Prostate gland (tissue), 2 donors: ENCODE measurements around the gene SIRT5. TPM values are rescaled to one million over a fixed set of nuclear protein-coding genes. Genes with fewer than 3 reads are reported as not detected.

Source experiments
- DNase-seq: peaks from one replicate; pipeline ENCODE4 v3.0.0-alpha.2; 2019; ENCODE audit warnings: low spot score
- H3K27ac ChIP-seq, 2 donors: fragments of 200-600 bp; sonication (generic); 2 replicates each; pipeline ENCODE4 v1.5.1; 2017 to 2019
- H3K27me3 ChIP-seq: fragments of 200-600 bp; sonication (generic); replicated peaks from 2 replicates; pipeline ENCODE4 v1.5.1; 2019; ENCODE audit not compliant: insufficient read depth
- H3K36me3 ChIP-seq, 2 donors: fragments of 200-600 bp; sonication (generic); 1 replicate in 1 of 2; 2 replicates in 1 of 2; pipeline versions ENCODE4 v1.5.1 to v1.8.1; 2017 to 2019
- H3K4me1 ChIP-seq: fragments of 200-600 bp; sonication (generic); replicated peaks from 2 replicates; pipeline ENCODE4 v1.5.1; 2019
- H3K4me3 ChIP-seq, 2 donors: fragments of 200-600 bp; sonication (generic); 2 replicates each; pipeline ENCODE4 v1.5.1; 2017 to 2019
- H3K9me3 ChIP-seq: fragments of 200-600 bp; sonication (generic); 2 replicates; pipeline ENCODE4 v1.5.1; 2017
- CTCF ChIP-seq, 4 experiments: fragments of 200-600 bp in 2 of 4; fragments of 450-650 bp in 2 of 4; sonication (generic) in 2 of 4; IDR thresholded peaks; 1 replicate in 3 of 4; 2 replicates in 1 of 4; pipeline ENCODE4 v1.5.1; 2016 to 2019; ENCODE audit warnings: antibody characterized with exemption in 4 of 4, mild to moderate bottlenecking in 2 of 4, moderate library complexity in 2 of 4
- POLR2A ChIP-seq: fragments of 450-650 bp; IDR thresholded peaks from one replicate; pipeline ENCODE4 v1.6.1; 2016; ENCODE audit warnings: antibody characterized with exemption, mild to moderate bottlenecking
- POLR2AphosphoS5 ChIP-seq: sonication (generic); formaldehyde crosslinking; IDR thresholded peaks from one replicate; pipeline ENCODE4 v1.6.1; 2017; ENCODE audit warnings: antibody characterized with exemption
- WGBS: methylation state at CpG from one replicate; pipeline ENCODE4 v1.1.5; 2018; 5-methylcytosine and 5-hydroxymethylcytosine counted together
- intact Hi-C: fragments of 100-400 bp; cut with DNase I; formaldehyde crosslinking; loops from one replicate; pipeline ENCODE4 v1.14.2; 2022
- total RNA-seq, 2 donors: library from RNA; depleted of rRNA; stranded (reverse); fragments of >200 nt; gene quantifications; one replicate each; pipeline ENCODE4 v1.1.0, GENCODE V29; 2016

Gene SIRT5
- total RNA-seq, 2 donors from 2014 or later, result 9.1 to 11.5 TPM

- H3K9me3 ChIP-seq, result no peaks in the 10 kb centered on the region
- no peak for DNase-seq
- H3K27ac ChIP-seq, result no peak overlapping the region
- 39% methylated on average over 1 of the region's 1 CpG for WGBS
- no peaks in the 10 kb centered on the region for H3K27me3 ChIP-seq
- TF ChIP-seq POLR2A (no peak), POLR2AphosphoS5 (no peak)
- no peak overlapping the region for H3K4me3 ChIP-seq
- H3K4me1 ChIP-seq, result no peaks in the 10 kb centered on the region
- intact Hi-C loops, result no loop called here
- H3K36me3 ChIP-seq, result no peaks in the 10 kb centered on the region
Measured at GRCh38 chr6:13563009-13563408, 11.4 kb upstream of the SIRT5 start.

DNA sequence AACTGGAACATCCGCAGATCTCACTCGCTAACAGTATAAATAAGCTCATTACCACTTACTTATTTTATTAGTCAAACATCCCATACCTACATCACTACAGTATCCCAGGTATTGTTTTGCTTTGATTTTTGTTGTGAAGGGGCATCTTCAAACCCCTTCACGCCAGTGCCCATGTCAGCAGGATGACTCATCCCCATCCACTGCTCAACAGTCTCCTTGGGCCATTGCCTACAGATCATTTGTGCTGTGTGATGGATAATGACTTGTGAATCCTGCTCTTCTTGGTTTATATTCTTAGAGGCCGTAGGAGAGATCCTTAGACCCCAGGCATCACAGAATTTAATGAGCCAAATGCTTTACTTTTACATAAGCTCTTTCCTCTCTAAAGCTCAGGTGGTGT lies 8.5 kb upstream of the SIRT5 start:
- Histone ChIP-seq H3K9me3 (no peaks in the 10 kb centered on the region), H3K27ac (no peak overlapping the region), H3K27me3 (no peaks in the 10 kb centered on the region), H3K4me3 (no peak overlapping the region), H3K36me3 (no peaks in the 10 kb centered on the region), H3K4me1 (no peaks in the 10 kb centered on the region)
- TF ChIP-seq POLR2AphosphoS5 (no peak), CTCF (IDR thresholded peaks at IDR 0.05) (no peak), POLR2A (no peak)
- intact Hi-C loops, result no loop called here
- 98% methylated on average over 4 of the region's 4 CpGs for WGBS
- DNase-seq, result no peak

- Histone ChIP-seq H3K27me3 (no peaks in the 10 kb centered on the region), H3K27ac (no peak overlapping the region), H3K9me3 (no peaks in the 10 kb centered on the region), H3K4me3 (no peak overlapping the region), H3K36me3 (no peaks in the 10 kb centered on the region), H3K4me1 (no peaks in the 10 kb centered on the region)
- 93% methylated on average over 3 of the region's 3 CpGs for WGBS
- TF ChIP-seq CTCF (IDR thresholded peaks at IDR 0.05) (no peak), POLR2AphosphoS5 (no peak), POLR2A (no peak)
- intact Hi-C loops, result no loop called here
- DNase-seq, result no peak
Measured at GRCh38 chr6:13566500-13566899, 7.9 kb upstream of the SIRT5 start.

- WGBS, result 83% methylated on average over 5 of the region's 5 CpGs
- DNase-seq, result no peak
Measured at GRCh38 chr6:13568970-13569369, 5.4 kb upstream of the SIRT5 start.

DNA sequence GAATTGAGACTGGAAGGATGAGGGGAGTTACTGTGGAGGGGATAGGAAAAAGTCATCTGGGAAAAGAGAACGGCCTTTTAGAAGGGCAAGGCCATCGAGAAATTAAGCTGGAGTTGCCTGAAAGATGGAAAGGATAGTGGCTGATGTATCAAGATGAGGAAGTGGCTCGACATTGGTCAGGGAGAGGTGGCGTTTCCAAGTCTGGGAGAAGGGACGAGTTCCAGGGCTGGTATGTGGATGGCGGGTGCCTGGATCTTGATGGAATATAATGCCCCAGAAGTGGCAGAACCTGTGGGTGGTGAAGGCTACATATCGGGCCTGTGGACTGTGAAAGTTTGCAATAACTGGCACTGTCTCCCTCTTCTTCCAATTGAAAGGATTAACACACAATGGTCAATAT lies 2.2 kb upstream of the SIRT5 start:
- Histone ChIP-seq H3K4me3 (no peak overlapping the region), H3K27ac (no peak overlapping the region), H3K27me3 (no peaks in the 10 kb centered on the region), H3K36me3 (no peaks in the 10 kb centered on the region), H3K4me1 (no peaks in the 10 kb centered on the region), H3K9me3 (no peaks in the 10 kb centered on the region)
- intact Hi-C loops, result loop anchor here (5.0 kb wide), 1 partner anchor 85 kb away; the partner anchor contains the start of gene GFOD1
- no peak for DNase-seq
- no peak for TF ChIP-seq POLR2AphosphoS5
- TF ChIP-seq CTCF (IDR thresholded peaks at IDR 0.05), result no peak
- TF ChIP-seq POLR2A, result no peak
- 84% methylated on average over 7 of the region's 7 CpGs for WGBS

More at GRCh38 chr6:13568970-13569369, 5.4 kb upstream of the SIRT5 start:
- Histone ChIP-seq H3K27me3 (no peaks in the 10 kb centered on the region), H3K4me1 (no peaks in the 10 kb centered on the region), H3K9me3 (no peaks in the 10 kb centered on the region), H3K36me3 (no peaks in the 10 kb centered on the region), H3K27ac (no peak overlapping the region), H3K4me3 (no peak overlapping the region)
- intact Hi-C loops, result no loop called here
- TF ChIP-seq POLR2A (no peak), POLR2AphosphoS5 (no peak), CTCF (IDR thresholded peaks at IDR 0.05) (no peak)
